ENCODE results near the gene MYMK. TPM values are rescaled to one million over a fixed set of nuclear protein-coding genes. Genes with fewer than 3 reads are reported as not detected.

The MYMK gene
- total and polyA plus RNA-seq, 2 of the 13 experiments (the other 11 are each of a cell fraction or from before 2014, with no cell fraction given) = not detected

DNA sequence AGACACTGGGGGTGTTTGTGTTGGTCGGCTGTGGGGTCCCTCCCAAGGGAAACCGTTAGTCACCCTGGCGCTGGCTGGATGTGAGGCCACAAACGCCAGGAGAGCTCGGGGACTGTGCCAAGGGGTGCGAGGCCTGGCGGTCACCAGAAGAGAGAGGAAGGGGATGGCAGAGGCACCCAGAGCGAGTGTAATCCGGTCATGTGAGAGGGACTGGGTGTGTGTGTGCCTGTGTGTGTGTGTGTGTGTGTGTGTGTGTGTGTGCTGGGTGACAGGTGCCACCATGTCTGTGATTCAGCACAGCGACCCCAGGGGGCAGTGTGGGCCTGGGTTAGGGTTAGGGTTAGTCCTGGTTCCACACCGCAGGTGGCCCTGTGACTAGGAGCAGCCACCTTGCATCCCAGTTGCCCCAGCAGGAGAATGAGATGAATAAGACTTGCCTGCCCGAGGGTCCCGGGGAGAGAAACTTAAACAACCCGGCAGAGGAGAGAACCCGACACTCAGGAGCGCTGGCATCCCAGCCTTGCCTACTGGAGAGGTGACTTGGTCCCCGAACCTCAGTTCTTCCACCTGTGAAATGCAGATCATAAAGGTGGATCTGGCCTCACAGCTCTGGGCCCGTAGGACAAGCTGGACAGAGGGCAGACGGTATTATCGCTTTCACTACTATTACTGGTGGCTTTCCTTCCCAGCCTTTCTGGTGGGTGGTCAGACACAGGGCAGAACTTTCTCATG, 8.3 kb upstream of the MYMK start (continued):
- TF ChIP-seq SPEN (CRISPR knock-in tag; IDR thresholded peaks at IDR 0.05; ENCODE audit: low read depth) (0 out of 2 replicates have a peak, but pooled peaks have one; percentile 48), ZNF350 (CRISPR knock-in tag; IDR thresholded peaks at IDR 0.05; ENCODE audit: borderline replicate concordance, low read depth) (peak; percentile 62; the same call in 1 of the 2 replicates), ZBTB46 (CRISPR knock-in tag; IDR thresholded peaks at IDR 0.05; ENCODE audit: borderline replicate concordance) (no peak), CEBPB (IDR thresholded peaks at IDR 0.05; ENCODE audit: borderline replicate concordance, low read depth, low read length) (no peak), SKI (IDR thresholded peaks at IDR 0.05; ENCODE audit: partially characterized antibody) (peak; percentile 33), TBX3 (IDR thresholded peaks at IDR 0.05; ENCODE audit: borderline replicate concordance) (peak; percentile 66; the same call in 1 of the 2 replicates), SSRP1 (CRISPR knock-in tag; IDR thresholded peaks at IDR 0.05) (no peak), ZNF761 (CRISPR knock-in tag; conservative IDR thresholded peaks at IDR 0.05) (peak; percentile 54; the same call in 1 of the 2 replicates), CTCF (CRISPR knock-in tag; IDR thresholded peaks at IDR 0.05) (peak; percentile 95), RELA (CRISPR knock-in tag; IDR thresholded peaks at IDR 0.05) (no peak), MED8 (CRISPR knock-in tag; IDR thresholded peaks at IDR 0.05; ENCODE audit: insufficient replicate concordance) (no peak), THAP8 (CRISPR knock-in tag; IDR thresholded peaks at IDR 0.05; ENCODE audit: borderline replicate concordance) (no peak), HCFC1 (IDR thresholded peaks at IDR 0.05; ENCODE audit: low read depth, low read length) (no peak), ZSCAN30 (CRISPR knock-in tag; IDR thresholded peaks at IDR 0.05) (no peak), GATA4 (IDR thresholded peaks at IDR 0.05; ENCODE audit: borderline replicate concordance, low read depth) (no peak), ZEB1 (IDR thresholded peaks at IDR 0.05; ENCODE audit: insufficient replicate concordance, low read depth) (no peak), RAD21 (CRISPR knock-in tag; IDR thresholded peaks at IDR 0.05) (peak; percentile 78), NR2C2 (CRISPR knock-in tag; IDR thresholded peaks at IDR 0.05; ENCODE audit: borderline replicate concordance) (0 out of 2 replicates have a peak, but pooled peaks have one; percentile 29), CBX1 (IDR thresholded peaks at IDR 0.05; ENCODE audit: low read depth) (peak; percentile 84), MNT (IDR thresholded peaks at IDR 0.05) (0 out of 2 replicates have a peak, but pooled peaks have one; percentile 4), MEIS1 (CRISPR knock-in tag; IDR thresholded peaks at IDR 0.05; ENCODE audit: borderline replicate concordance) (peak; percentile 95; the same call in 1 of the 2 replicates)
- TF ChIP-seq, protein P1, sequence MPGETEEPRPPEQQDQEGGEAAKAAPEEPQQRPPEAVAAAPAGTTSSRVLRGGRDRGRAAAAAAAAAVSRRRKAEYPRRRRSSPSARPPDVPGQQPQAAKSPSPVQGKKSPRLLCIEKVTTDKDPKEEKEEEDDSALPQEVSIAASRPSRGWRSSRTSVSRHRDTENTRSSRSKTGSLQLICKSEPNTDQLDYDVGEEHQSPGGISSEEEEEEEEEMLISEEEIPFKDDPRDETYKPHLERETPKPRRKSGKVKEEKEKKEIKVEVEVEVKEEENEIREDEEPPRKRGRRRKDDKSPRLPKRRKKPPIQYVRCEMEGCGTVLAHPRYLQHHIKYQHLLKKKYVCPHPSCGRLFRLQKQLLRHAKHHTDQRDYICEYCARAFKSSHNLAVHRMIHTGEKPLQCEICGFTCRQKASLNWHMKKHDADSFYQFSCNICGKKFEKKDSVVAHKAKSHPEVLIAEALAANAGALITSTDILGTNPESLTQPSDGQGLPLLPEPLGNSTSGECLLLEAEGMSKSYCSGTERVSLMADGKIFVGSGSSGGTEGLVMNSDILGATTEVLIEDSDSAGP (CRISPR knock-in tag; IDR thresholded peaks at IDR 0.05; ENCODE audit: borderline replicate concordance) = peak; percentile 55; the same call in 1 of the 2 replicates
